ENCODE measurements around the gene LARGE1.

- TF ChIP-seq CTCF (IDR thresholded peaks at IDR 0.05 in 8 of 11, conservative IDR thresholded peaks at IDR 0.05 in 3 of 11) (no peak), POLR2AphosphoS5 (IDR thresholded peaks at IDR 0.05) (no peak), POLR2A (IDR thresholded peaks at IDR 0.05) (no peak)
Observed at GRCh38 chr22:33785283-33785968, 134.8 kb downstream of the LARGE1 start.
